Measurements from ENCODE around the gene ISG15.
A peak's percentile ranks its signal among the peaks of the same experiment; 100 is the strongest.
"Not testable (repeated sequence)": the region's sequence is repeated elsewhere in the genome, so short reads cannot be mapped to it uniquely, and the experiment has no call there.

ISG15 gene

GRCh38 chr1:995665-996633 is 17.3 kb upstream of the ISG15 start:
- DNase-seq = no peak

- DNase-seq = no peak
Measured at GRCh38 chr1:996851-997712, 16.2 kb upstream of the ISG15 start.

GRCh38 chr1:997713-997992 is 15.6 kb upstream of the ISG15 start:
- DNase-seq = no peak

- no peak for DNase-seq
Measured at GRCh38 chr1:997993-998744, 15.1 kb upstream of the ISG15 start.

- no peak for DNase-seq
Measured at GRCh38 chr1:998745-998994, 14.6 kb upstream of the ISG15 start.

- DNase-seq = peak; percentile 80
Measured at GRCh38 chr1:998995-999724, 14.1 kb upstream of the ISG15 start.

GRCh38 chr1:999725-1000356 is 13.5 kb upstream of the ISG15 start, which contains the start of gene HES4:
Gene HES4 (minus strand): TSS chr1:1000097. CDS start chr1:999973, 124 bp downstream.
- DNase-seq = peak; percentile 91

- peak; percentile 85 for DNase-seq
Measured at GRCh38 chr1:1000357-1001056, 12.8 kb upstream of the ISG15 start.

GRCh38 chr1:1001057-1001783 is 12.1 kb upstream of the ISG15 start:
- no peak for DNase-seq

GRCh38 chr1:1003618-1004419 is 9.5 kb upstream of the ISG15 start:
- no peak for DNase-seq

GRCh38 chr1:1004420-1004779 is 8.9 kb upstream of the ISG15 start:
- DNase-seq = no peak

- DNase-seq = peak; percentile 72
Measured at GRCh38 chr1:1004780-1005697, 8.3 kb upstream of the ISG15 start.

GRCh38 chr1:1005774-1006304 is 7.5 kb upstream of the ISG15 start:
- DNase-seq = no peak

- DNase-seq = no peak
Measured at GRCh38 chr1:1006305-1007159, 6.8 kb upstream of the ISG15 start.

GRCh38 chr1:1010131-1010530 is 3.2 kb upstream of the ISG15 start:
- DNase-seq = not testable (repeated sequence)

- DNase-seq = no peak
Measured at GRCh38 chr1:1011396-1011949, 1.8 kb upstream of the ISG15 start.

GRCh38 chr1:1012736-1013104 is 577 bp upstream of the ISG15 start:
- not testable (repeated sequence) for DNase-seq

Measured in RPMI8226 (cell line).